HG03571 (cell line): ENCODE measurements around the gene SMIM17.

ENCODE experiments used
- ATAC-seq: cut with Tn5 transposase; IDR thresholded peaks from one replicate; pipeline ENCODE4 v1.9.1; 2021; ENCODE audit not compliant: unreplicated experiment

Gene SMIM17

DNA sequence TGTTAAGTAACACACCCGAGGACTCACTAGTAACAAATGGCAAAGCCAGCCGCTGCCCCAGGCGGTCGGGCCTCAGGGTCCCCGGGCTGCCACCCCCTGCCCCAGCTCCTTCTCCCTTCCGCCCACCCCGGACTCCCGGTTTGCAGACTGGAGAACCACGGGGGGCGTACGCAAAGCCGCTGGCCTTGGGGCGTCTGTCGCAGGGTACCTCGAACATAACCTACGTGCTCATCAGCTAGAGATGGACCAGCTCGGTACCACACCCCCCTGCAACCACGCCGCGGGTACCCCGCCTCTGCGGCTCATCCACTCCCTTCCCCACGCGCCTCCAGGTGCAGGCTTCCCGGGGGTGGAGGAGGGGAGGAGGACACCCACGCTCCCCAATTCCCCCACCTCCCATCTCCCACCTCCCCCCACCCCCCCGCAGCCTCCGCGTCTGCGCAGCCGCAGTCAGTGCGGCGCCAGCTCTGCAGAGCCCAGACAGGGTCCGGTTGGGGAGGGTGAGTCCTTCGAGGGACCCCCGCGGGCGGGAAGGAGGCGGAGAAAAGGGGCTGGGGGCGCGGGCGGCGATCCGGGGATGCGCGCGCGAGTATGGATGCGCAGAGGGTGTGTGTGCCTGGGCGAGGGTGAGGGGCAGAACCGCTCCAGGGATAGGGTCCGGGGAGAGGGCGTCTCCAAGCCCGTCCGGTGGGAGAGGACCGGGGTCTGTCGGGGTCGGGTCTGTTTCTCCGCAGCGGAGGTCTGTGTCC, at the start of gene SMIM17:
Gene SMIM17, plus strand, starts transcription at position 449 of the 749 bp plus-strand sequence. CDS start 2,509 bp downstream, outside the sequence.
- ATAC-seq = no peak

GRCh38 chr19:56594446-56594782, 48.5 kb upstream of the SMIM17 start:
- ATAC-seq = no peak

- ATAC-seq = peak; percentile 82
These were observed 48.0 kb upstream of the SMIM17 start, which contains the start of gene ZNF71 for GRCh38 chr19:56594783-56595547. Gene ZNF71 (plus strand): TSS chr19:56595302. CDS start chr19:56601559, 6,257 bp downstream.

- ATAC-seq = no peak
These were observed 47.4 kb upstream of the SMIM17 start for GRCh38 chr19:56595548-56595899.

GRCh38 chr19:56596676-56597075, 46.3 kb upstream of the SMIM17 start:
- no peak for ATAC-seq

DNA sequence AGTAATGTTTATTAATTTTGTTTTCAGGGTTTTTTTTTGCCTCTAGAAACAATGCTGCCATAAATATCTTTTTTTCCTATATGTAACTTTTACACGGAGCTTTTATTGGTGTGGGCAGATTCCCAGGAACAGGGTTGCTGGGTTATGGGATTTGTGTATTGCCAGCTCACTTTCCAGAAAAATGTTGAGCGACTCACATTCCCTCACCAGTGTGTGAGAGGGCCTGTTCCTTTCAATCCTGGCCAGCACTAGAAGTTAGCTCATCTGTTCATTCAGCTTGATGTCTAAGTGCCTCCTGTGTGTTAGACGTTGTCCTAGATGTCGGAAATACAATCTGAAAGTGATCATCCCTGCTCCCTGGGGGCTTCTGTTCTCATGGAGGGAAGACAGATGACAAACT, 45.3 kb upstream of the SMIM17 start:
- ATAC-seq = no peak

DNA sequence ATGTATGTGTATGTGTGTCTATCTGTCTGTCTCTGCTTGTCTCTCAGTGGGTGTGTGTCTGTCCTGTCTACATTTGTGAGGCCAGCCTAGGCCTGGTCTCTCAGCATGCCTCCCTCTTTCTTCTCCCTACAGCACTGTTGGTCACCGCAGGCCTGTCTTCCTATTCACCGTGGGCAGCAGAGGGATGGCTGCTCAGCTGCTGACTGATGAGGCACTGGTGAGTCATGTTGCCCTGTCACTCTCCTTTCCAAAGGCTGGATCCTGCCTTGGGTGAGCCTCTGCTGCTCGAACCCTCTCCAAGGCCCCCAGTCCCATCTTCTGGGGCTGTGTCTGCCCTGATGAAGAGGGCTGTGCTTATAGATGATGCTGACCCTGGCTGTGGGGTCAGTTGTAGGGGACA, 41.6 kb upstream of the SMIM17 start:
- ATAC-seq = no peak

- no peak for ATAC-seq
These were observed 39.1 kb upstream of the SMIM17 start for GRCh38 chr19:56603829-56604228.

GRCh38 chr19:56608274-56608964, 34.5 kb upstream of the SMIM17 start:
- no peak for ATAC-seq

GRCh38 chr19:56611288-56611687, 31.7 kb upstream of the SMIM17 start:
- ATAC-seq = no peak

DNA sequence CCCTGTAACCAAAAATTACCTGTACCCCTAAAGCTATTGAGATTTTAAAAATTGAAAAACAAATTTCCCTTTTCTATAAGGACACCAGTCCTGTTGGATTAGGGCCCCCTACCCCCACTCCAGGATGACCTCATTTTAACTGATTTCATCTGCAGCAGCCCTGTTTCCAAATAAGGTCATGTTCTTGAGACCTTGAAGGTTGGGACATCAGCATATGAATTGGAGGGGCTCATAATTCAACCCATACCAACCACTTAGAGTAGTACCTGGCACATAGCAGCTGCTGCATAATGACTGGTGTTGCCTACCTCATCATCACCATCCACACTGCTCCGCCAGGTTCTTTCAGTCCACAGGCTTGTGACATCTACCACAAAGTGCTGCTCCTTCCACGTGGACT, 30.2 kb upstream of the SMIM17 start:
- no peak for ATAC-seq

- no peak for ATAC-seq
These were observed 29.3 kb upstream of the SMIM17 start for GRCh38 chr19:56613639-56614038.

GRCh38 chr19:56617531-56617930, 25.4 kb upstream of the SMIM17 start:
- ATAC-seq = no peak

GRCh38 chr19:56619121-56619520, 23.8 kb upstream of the SMIM17 start:
- ATAC-seq = no peak

- no peak for ATAC-seq
These were observed 20.6 kb upstream of the SMIM17 start for GRCh38 chr19:56622374-56622773.

- ATAC-seq = no peak
These were observed 20.0 kb upstream of the SMIM17 start for GRCh38 chr19:56623006-56623405.

- no peak for ATAC-seq
These were observed 17.3 kb upstream of the SMIM17 start for GRCh38 chr19:56625708-56626107.

- ATAC-seq = no peak
These were observed 9.9 kb upstream of the SMIM17 start for GRCh38 chr19:56633021-56633420.

- no peak for ATAC-seq
These were observed 4.9 kb upstream of the SMIM17 start for GRCh38 chr19:56637976-56638555.

GRCh38 chr19:56639217-56639616, 3.7 kb upstream of the SMIM17 start:
- ATAC-seq = no peak

DNA sequence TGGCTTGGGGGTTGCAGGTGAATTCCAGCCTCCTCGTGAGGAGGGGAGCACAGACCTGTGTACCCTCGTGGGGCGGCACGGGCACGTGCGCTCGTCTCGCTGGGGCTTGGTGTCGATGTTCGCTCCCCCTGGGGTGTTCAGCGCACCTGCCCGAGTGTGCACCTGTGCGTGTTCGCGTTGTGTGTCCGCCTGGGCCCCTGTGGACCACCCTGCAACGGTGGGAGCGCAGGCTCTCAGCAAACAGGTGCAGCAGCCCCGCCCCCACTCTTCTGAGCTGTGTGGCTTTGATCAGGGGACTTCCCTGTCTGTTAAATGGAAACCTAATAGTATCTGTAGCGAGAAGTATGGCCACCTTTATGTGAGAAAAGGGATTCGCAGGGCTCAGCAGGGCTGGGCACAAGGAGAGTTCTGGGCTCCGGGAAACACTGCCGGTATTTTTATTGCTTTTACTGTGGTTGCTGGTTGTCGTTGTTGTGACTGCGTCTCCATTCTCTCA, 549 bp downstream of the SMIM17 start:
- ATAC-seq = no peak
